Myometrial cell (primary cell): ENCODE results near the gene CYP2C18. TPM values are rescaled to one million over a fixed set of nuclear protein-coding genes. Genes with fewer than 3 reads are reported as not detected.

Experiments
- total RNA-seq: library from RNA; depleted of rRNA; stranded (reverse); fragments of >200 nt; gene quantifications from 2 replicates; pipeline ENCODE4 v1.2.3, GENCODE V29; 2015

The CYP2C18 gene
- total RNA-seq: not detected in 2 replicates

GRCh38 chr10:94683214-94684054, at the start of gene CYP2C18:
Gene CYP2C18, plus strand, starts transcription at chr10:94683729. Its CDS starts 91 bp downstream, at chr10:94683820.

GRCh38 chr10:94762393-94762792, 78.9 kb downstream of the CYP2C18 start, which contains the start of gene CYP2C19:
Gene CYP2C19, plus strand, starts transcription at chr10:94762681. Its CDS starts 25 bp downstream, at chr10:94762706.

Other genes starting within 250 kb of the CYP2C18 start
- 15.0 and 23.4 TPM in 2 replicates for gene HELLS, start 137.9 kb upstream of the CYP2C18 start, total RNA-seq
- not detected in 2 replicates for gene CYP2C19, start 79.0 kb downstream of the CYP2C18 start, total RNA-seq